Ishikawa (cell line): ENCODE results near the gene SCYGR7.

Experiments
- CEBPB ChIP-seq: IDR thresholded peaks from 2 replicates; pipeline ENCODE4 v1.6.1; 2012
- CREB1 ChIP-seq: IDR thresholded peaks from 2 replicates; pipeline ENCODE4 v1.6.1; 2012; ENCODE audit warnings: low read depth
- EGR1 ChIP-seq: IDR thresholded peaks from 2 replicates; pipeline ENCODE4 v1.6.1; 2012
- EP300 ChIP-seq: IDR thresholded peaks from 2 replicates; pipeline ENCODE4 v1.6.1; 2012; ENCODE audit warnings: borderline replicate concordance
- FOXM1 ChIP-seq: IDR thresholded peaks from 2 replicates; pipeline ENCODE4 v1.6.1; 2012; ENCODE audit warnings: low read depth, borderline replicate concordance
- MAX ChIP-seq: IDR thresholded peaks from 2 replicates; pipeline ENCODE4 v1.6.1; 2012
- NFIC ChIP-seq: IDR thresholded peaks from 2 replicates; pipeline ENCODE4 v1.6.1; 2012
- RAD21 ChIP-seq: IDR thresholded peaks from 2 replicates; pipeline ENCODE4 v1.6.1; 2012; ENCODE audit warnings: low read depth
- TAF1 ChIP-seq: IDR thresholded peaks from 2 replicates; pipeline ENCODE4 v1.6.1; 2012; ENCODE audit warnings: low read depth, mild to moderate bottlenecking
- TCF12 ChIP-seq: IDR thresholded peaks from 2 replicates; pipeline ENCODE4 v1.6.1; 2012; ENCODE audit warnings: low read depth
- TEAD4 ChIP-seq: IDR thresholded peaks from 2 replicates; pipeline ENCODE4 v1.6.1; 2012
- YY1 ChIP-seq: IDR thresholded peaks from 2 replicates; pipeline ENCODE4 v1.6.1; 2012; ENCODE audit warnings: low read depth
- ZBTB7A ChIP-seq: IDR thresholded peaks from 2 replicates; pipeline ENCODE4 v1.6.1; 2012; ENCODE audit warnings: low read depth
- TF ChIP-seq, protein P1 (sequence below): IDR thresholded peaks from 2 replicates; pipeline ENCODE4 v1.6.1; 2012; ENCODE audit warnings: low read depth, mild to moderate bottlenecking
- TF ChIP-seq, protein P2 (sequence below): IDR thresholded peaks from 2 replicates; pipeline ENCODE4 v1.6.1; 2012

Gene SCYGR7

GRCh38 chr2:227728035-227728434 is at the start of gene SCYGR7:
Gene SCYGR7 (plus strand): TSS chr2:227728335. CDS start chr2:227728335, 0 bp downstream.
- TF ChIP-seq, protein P1, sequence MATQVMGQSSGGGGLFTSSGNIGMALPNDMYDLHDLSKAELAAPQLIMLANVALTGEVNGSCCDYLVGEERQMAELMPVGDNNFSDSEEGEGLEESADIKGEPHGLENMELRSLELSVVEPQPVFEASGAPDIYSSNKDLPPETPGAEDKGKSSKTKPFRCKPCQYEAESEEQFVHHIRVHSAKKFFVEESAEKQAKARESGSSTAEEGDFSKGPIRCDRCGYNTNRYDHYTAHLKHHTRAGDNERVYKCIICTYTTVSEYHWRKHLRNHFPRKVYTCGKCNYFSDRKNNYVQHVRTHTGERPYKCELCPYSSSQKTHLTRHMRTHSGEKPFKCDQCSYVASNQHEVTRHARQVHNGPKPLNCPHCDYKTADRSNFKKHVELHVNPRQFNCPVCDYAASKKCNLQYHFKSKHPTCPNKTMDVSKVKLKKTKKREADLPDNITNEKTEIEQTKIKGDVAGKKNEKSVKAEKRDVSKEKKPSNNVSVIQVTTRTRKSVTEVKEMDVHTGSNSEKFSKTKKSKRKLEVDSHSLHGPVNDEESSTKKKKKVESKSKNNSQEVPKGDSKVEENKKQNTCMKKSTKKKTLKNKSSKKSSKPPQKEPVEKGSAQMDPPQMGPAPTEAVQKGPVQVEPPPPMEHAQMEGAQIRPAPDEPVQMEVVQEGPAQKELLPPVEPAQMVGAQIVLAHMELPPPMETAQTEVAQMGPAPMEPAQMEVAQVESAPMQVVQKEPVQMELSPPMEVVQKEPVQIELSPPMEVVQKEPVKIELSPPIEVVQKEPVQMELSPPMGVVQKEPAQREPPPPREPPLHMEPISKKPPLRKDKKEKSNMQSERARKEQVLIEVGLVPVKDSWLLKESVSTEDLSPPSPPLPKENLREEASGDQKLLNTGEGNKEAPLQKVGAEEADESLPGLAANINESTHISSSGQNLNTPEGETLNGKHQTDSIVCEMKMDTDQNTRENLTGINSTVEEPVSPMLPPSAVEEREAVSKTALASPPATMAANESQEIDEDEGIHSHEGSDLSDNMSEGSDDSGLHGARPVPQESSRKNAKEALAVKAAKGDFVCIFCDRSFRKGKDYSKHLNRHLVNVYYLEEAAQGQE, result no peak
- no peak for TF ChIP-seq TEAD4
- no peak for TF ChIP-seq YY1
- TF ChIP-seq NFIC, result no peak
- no peak for TF ChIP-seq CEBPB
- TF ChIP-seq EGR1, result no peak
- TF ChIP-seq TAF1, result no peak
- TF ChIP-seq, protein P2, sequence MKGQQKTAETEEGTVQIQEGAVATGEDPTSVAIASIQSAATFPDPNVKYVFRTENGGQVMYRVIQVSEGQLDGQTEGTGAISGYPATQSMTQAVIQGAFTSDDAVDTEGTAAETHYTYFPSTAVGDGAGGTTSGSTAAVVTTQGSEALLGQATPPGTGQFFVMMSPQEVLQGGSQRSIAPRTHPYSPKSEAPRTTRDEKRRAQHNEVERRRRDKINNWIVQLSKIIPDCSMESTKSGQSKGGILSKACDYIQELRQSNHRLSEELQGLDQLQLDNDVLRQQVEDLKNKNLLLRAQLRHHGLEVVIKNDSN, result no peak
- TF ChIP-seq CREB1, result no peak
- TF ChIP-seq EP300, result no peak
- TF ChIP-seq RAD21, result no peak
- TF ChIP-seq ZBTB7A, result no peak
- TF ChIP-seq TCF12, result no peak
- TF ChIP-seq FOXM1, result no peak
- TF ChIP-seq MAX, result no peak

DNA sequence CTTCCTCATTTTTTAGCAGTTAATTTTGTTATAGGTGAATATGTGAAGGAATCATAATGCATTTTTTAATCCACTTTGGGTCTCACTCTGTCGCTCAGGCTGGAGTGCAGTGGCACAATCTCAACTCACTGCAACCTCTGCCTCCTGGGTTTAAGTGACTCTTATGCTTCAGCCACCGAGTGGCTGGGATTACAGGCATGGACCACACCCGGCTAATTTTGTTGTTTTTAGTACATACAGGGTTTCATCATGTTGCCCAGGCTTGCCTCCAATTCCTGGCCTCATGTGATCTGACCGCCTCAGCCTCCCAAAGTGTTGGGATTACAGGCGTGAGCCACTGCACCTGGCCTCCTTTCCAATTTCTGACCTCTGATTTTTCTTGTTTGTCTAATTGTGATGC is 43.9 kb upstream of the SCYGR7 start:
- TF ChIP-seq CEBPB, result no peak

- TF ChIP-seq NFIC (no peak), TEAD4 (no peak), ZBTB7A (no peak), YY1 (no peak), RAD21 (no peak), FOXM1 (no peak), EP300 (no peak), MAX (no peak), TAF1 (no peak), CEBPB (no peak), EGR1 (no peak), TCF12 (no peak), CREB1 (no peak)
- TF ChIP-seq, protein P2, result no peak
- TF ChIP-seq, protein P1, result no peak
Measured at GRCh38 chr2:227687189-227687588, 40.9 kb upstream of the SCYGR7 start.

DNA sequence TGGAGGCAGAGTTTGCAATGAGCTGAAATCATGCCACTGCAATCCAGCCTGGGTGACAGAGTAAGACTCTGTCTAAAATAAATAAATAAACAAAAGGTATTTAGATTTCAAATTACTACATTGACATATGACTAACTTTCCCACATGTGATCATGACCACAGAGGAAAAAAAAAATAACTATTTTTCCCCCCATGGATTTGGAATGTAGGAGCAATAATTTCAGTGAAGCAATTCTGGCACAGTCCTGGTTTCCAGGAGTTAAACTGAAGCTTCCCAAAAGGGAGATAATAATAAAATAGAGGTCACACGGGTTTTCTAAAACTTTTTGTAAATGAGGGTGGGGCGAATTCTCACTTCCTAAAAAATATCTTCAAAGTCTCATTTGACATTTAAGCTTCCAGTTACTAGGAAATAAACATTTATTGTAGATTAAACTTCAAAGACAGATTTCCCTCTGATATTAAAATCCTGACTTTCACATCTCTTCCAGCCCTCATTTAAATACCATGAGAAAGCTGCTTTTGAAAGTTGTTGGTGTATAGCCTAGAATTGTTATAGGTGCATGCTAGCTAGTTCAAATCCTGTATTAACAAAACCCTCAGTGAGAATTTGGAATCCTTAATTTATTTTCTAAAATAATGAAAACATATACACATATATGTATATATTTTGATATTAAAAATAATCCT is 31.0 kb upstream of the SCYGR7 start:
- no peak for TF ChIP-seq RAD21
- TF ChIP-seq, protein P1, result no peak
- no peak for TF ChIP-seq TEAD4
- TF ChIP-seq, protein P2, result no peak
- TF ChIP-seq TAF1, result no peak
